Renal cortical epithelial cell (primary cell): ENCODE results near the gene OR52B6. TPM values are rescaled to one million over a fixed set of nuclear protein-coding genes. Genes with fewer than 3 reads are reported as not detected.

Source experiments
- DNase-seq: peaks from one replicate; pipeline ENCODE4 v3.0.0-alpha.2; 2011; ENCODE audit warnings: low read depth
- total RNA-seq: library from RNA; depleted of rRNA; stranded (reverse); fragments of >200 nt; gene quantifications from 2 replicates; pipeline ENCODE4 v1.2.3, GENCODE V29; 2014

OR52B6 gene
- total RNA-seq, 1 donor from 2014 or later = not detected

DNA sequence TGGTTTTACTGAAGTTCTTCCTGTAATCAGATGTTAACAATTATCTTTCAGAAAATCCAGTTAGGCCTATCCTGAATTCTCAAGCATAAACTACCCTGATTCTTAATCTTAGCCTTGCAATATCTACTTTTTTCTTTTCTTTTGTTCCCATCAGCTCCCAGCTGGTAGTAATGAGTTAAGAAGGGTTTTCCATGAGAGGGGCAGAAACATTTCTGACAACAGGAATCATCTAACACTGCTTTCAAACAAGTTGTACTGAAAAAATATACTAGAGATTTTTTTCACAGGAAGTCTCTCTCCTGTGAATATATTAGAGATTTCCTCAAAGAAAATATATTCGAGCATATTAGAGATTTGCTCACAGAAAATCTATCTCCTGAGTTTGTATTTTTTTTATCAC, 12.5 kb downstream of the OR52B6 start:
- no peak for DNase-seq

DNA sequence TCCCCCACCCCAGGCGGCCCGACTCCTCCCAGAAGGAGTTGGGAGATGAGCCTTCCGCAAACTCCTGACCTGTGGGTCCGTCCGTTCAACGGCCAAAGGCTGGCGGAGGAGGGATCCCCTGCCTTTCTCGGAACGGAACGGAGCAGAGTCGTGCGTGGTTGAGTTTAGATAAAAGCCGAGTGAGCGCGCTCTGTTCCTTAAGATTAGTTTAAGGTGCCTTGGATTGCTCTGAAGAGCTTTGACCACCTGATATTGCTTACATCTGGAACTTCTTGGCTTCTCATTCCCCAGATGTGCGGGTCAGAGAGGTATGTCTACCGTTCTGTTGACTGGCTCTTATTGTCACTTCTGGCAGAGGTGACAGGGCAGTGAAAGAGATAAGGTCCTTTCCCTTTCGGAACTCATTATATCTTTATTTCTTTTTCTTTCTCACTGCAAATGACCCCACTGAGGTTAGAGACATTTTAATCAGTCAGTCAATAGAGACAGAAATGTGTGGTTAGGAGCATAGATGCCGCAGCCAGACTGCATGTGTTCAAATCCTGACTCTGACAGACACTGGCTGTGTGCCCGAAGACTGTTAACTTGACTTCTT, 16.0 kb downstream of the OR52B6 start, which contains the start of gene TRIM6:
TRIM6 (plus strand) TSS at position 31 of the 595 bp plus-strand sequence; CDS start at position 292, 261 bp downstream.
- peak; percentile 43 for DNase-seq

DNA sequence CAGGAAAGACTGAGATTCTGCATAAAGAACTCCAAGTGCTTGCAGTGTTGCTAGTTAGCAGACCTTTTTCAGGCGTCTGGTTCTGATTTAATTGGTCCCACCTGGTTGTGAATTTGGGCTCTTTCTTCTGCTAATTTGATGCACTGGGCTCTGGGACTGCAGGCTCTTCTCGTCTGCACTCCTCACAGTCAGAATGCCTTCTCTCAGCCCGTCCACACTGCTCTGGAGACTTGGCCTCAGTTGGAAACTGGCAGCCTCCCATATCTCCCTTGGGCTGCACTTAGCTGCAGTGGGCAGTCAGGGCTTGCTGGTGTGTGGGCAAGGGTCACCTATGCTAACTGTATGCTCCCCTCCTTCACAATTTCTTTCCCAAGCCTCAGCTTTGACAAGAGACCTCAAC, 17.3 kb downstream of the OR52B6 start:
- DNase-seq = no peak

DNA sequence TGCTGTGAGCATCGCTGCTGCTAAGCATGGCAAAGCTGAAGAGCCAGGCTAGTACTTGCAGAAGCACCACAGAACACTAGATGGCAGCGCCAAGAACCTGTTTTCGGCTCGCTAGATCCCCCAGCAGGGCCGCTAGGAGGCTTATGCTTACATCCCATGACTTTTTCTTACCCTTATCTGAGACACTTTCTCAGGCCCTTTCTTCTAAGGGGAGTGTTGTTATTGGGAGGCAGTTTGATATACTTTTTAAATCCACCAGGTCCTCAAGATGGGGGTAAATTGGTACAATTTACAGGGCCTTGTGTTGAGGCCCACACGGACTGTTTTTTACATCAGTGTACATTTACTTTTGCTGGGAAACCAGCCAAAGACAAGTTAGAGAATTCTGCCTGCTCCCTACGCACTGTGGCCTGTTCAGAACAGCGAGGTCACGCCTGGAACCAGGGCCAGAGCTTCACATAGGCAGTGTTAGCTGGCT, 19.7 kb downstream of the OR52B6 start:
- peak; percentile 87 for DNase-seq

DNA sequence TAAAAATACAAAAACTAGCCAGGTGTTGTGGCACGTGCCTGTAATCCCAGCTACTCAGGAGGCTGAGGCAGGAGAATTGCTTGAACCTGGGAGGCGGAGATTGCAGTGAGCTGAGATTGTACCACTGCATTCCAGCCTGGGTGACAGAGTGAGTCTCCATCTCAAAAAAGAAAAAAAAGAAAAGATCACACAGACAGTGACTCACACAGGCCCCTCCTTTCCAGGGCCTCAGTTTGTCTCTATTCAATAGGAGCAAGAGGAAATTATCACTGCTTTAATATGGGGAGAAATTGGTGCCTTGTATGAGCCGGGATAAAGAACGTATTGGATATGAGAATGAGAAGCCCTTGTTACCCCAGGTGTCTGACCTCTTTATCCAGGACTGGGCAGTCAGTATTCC, 22.1 kb downstream of the OR52B6 start:
- peak; percentile 22 for DNase-seq

DNA sequence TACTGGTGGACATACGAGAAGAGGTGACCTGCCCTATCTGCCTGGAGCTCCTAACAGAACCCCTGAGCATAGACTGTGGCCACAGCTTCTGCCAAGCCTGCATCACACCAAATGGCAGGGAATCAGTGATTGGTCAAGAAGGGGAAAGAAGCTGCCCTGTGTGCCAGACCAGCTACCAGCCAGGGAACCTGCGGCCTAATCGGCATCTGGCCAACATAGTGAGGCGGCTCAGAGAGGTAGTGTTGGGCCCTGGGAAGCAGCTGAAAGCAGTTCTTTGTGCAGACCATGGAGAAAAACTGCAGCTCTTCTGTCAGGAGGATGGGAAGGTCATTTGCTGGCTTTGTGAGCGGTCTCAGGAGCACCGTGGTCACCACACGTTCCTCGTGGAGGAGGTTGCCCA, 22.6 kb downstream of the OR52B6 start:
- no peak for DNase-seq

DNA sequence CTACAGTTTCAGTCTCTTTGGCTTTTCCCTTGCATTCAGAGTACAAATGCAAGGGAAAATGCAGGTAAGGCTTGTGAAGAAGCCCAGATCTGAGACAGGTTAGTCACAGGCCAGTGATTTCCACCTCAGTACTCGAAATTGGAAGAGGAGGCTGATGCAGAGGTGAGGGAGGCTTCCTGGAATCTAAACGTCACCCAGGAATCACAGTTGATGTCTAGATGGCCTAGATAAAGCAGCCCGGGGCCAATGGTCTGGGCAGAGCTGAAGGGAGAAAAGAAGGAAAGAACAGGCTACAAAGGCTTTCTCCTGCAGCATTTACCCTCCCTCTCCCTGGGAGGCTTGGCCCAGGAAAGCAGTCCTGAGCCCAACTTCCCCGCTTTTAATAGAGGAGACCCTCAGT, 24.2 kb downstream of the OR52B6 start:
- DNase-seq = no peak

DNA sequence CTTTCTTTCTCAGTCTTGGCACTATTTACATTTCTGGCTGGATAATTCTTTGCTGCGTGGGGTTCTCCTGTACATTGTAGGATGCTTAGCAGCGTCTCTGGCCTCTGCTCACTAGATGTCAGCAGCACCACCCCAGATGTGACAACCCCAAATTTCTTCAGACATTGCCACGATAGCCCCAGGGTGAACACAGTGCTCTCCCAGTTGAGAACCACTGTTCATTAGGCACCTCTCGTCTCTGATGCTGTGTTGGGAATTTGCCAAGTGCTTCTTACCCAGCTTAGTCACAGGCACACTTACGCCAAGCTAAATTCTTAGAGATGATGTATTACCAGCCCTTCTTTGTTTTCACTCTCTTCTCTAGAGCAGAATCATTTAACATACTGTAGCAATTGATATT, 25.2 kb downstream of the OR52B6 start:
- peak; percentile 71 for DNase-seq

DNA sequence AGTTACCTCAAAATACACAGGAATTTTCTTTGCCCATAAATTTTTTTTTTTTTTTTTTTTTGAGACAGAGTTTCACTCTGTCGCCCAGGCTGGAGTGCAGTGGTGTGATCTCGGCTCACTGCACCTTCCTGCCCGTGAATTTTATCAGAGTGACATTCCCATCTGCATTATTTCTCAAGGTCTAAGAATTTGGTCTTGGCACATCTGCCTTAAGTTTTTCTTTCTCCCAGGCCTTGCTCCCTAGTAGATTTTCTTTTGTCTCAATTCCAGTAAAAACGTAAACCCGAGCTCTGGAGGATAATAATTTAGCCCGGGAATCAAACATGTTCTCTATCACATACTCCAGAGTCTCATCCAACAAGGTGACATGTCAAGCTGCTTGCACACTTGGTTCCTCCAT, 28.1 kb downstream of the OR52B6 start:
- no peak for DNase-seq

DNA sequence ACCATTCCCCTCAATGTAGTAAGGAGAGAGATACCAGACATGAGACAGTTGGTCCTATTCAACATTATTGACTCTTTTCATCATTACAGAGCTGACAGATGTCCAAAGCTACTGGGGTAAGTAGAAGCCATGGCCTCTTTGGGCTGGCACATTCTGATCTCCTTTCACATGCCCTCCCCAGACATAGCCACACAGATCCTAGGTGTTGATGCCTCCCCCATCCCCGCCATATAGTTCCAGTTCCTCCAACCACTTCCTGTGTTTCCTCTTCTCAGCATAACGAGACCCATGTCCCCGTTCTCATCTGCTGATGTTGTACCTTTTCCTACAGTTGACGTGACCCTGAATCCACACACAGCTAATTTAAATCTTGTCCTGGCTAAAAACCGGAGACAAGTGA, 29.8 kb downstream of the OR52B6 start:
- DNase-seq = no peak

DNA sequence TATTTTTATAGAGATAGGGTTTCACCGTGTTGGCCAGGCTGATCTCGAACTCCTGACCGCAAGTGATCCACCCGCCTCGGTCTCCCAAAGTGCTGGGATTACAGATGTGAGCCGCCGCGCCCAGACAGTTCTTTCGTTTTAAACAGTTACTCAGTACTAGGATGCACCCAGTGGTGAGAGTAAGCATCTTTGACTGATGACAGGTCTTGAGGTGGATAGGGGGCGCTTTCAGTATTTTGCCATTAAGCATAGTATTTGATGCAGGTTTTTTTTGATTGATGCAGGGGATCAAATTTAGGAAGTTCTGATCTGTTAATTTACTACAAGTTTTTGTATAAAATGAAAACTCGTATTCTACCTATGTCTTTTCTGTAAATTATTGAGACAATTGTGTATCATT, 30.9 kb downstream of the OR52B6 start:
- DNase-seq = no peak

DNA sequence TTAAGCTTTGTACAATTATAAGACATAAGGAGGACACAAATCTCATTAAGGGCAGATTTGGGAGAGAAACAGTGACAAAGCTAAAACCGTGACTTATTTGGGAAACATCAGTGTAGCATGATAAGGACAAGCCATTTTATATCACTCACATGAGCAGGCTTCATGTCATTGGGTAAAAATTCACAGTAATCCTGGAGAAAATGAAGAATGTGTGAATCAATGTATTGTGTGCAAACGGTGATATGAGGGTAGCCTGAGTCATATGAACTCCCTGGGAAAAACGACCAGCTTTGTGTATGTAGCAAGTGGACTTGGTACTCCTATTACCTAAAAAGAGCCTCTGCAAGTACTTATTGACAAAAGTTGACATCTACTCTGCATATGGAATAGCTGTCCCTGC, 38.1 kb downstream of the OR52B6 start:
- peak; percentile 32 for DNase-seq

DNA sequence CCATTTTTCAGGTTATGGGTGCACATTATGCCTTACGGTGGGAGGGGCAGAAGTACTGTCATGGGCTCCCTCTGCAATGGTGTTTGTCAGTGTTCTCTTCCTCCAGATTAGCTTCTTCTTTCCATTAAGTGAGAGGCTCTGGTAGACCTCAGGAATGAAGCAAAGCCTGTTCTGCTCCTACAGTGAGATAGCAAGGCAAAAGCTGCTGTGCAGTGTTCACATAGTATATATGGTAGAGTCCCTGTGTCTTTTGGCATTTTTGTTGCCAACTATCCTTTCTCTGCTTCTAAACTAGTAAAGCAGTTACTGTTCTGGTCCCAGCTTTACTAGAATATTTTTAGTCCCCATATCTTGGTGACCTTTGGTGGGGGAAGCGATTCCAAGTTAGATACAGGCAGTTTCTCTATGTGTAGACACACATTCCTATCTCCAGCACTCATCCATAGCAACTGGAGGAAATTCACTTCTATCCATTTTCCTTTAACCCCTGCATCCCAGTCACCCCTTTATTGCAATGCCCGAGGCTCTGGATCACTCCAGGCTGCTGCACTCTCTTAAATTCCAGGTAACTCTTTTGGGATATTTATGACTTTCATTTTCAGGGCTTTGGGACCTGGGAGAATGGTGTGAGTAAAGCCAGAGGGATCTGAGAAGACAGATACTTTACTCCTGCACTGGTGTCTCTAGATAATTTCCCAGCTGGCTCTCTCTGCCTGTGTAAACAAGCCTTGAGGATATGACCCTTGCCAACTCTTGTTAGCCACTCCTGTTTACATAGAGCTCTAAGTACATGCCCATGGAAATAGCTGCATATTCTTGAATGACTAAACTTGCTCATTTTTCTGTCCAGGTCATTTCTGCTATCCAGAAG, 40.2 kb downstream of the OR52B6 start:
- peak; percentile 90 for DNase-seq

DNA sequence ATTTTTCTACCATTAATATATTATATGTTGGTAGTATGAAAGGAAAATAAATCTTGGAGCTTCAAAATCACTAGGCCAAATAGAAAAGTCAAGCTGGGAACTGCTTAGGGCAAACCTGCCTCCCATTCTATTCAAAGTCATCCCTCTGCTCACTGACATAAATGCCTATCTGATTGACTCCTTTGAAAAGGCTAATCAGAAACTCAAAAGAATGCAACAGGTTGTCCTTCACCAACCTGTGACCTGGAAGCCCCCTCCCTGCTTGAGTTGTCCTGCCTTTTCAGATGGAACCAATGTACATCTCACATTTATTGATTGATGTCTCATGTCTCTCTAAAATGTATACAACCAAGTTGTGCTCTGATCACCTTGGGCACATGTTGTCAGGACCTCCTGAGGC, 40.9 kb downstream of the OR52B6 start:
- no peak for DNase-seq

DNA sequence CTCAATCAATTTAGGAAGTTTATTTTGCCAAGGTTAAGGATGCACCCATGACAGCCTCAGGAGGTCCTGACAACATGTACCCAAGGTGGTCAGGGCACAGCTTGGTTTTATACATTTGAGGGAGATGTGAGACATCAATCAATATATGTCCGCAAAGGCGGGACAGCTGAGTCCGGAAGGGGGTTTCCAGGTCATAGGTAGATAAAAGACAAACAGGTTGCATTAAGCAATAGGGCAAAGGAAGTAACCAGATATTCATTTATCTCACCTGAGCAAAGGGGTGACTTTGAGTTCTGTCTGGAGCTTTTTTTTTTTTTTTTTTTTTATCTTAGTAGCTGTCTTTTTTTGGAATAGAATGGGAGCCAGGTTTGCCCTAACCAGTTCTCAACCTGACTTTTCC, 42.1 kb downstream of the OR52B6 start:
- DNase-seq = no peak

DNA sequence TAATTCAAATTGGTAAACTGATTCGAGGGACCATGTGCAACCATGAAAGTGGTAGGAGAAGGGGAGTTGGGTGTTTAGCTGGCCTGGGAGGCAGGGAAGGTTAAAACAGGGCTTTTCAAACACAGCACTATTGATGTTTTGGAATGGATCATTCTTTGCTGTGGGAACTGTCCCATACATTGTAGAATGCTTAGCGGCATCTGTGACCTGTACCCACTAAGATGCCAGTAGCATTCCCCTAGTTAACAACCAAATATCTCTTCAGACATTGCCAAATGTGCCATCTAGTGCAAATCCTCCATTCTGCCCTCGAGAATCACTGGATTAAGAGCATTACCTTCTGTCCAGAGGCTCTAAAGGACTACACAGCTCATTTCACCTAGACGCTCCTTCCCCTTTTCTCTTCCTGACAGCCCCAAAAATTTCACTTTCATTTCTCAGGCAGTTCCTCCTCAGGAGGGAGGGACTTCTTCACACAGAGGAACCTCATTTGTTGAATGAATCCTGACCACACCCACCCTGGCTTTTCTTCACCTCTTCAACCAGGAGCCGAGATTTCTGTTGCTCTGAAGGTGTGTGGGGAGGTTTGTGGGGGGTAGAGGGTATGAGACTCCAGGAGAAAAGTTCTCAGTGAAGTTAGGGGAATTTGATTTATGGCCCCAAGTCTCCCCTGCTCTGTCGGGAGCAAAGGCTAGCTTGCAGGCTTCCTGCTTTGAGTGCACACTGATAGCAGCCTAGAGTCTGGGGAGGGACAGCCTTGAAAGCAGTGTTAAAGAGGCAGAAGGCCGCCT, 44.0 kb downstream of the OR52B6 start, which contains the start of gene TRIM34:
TRIM34 (plus strand) TSS at position 513 of the 791 bp plus-strand sequence. CDS start 7,331 bp downstream, outside the sequence.
- DNase-seq = peak; percentile 78

DNA sequence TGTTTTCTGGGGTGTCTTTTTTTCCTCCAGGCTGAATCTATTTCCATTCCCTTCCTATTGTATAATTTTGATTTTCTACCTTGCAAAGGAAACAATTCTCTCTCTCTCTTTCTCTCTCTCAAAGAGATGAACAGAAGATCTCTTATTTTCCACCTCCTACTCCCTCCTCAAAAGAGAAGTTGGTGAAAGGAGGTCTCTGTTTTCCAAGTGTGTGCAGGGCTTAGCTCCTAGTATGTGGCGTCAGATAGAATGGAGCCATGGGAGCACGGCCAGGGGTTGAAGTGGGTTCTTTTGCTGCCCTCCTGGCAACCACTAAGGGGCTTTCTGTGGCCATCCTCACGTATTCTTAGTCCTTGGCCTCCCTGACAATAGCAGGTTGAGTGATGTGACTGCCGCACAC, 44.6 kb downstream of the OR52B6 start:
- DNase-seq = no peak

DNA sequence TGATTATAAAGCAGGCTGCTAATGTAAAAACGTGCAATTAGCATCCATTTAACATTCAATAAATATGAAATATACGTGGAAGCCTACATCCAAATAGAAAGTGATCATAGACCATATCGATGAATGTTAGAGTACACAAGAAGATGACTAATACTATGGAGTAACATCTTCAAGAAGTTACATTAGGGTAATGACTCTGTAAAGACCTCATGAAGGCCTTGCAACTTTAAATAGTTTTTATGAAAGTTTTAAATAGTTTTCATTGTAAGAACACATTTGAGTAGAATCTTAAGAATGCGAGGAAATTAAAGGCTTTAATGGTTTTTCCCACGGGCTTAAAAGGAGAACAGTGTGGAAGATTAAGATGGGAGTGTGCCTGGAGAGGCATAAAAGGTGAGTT, 45.5 kb downstream of the OR52B6 start:
- peak; percentile 52 for DNase-seq

DNA sequence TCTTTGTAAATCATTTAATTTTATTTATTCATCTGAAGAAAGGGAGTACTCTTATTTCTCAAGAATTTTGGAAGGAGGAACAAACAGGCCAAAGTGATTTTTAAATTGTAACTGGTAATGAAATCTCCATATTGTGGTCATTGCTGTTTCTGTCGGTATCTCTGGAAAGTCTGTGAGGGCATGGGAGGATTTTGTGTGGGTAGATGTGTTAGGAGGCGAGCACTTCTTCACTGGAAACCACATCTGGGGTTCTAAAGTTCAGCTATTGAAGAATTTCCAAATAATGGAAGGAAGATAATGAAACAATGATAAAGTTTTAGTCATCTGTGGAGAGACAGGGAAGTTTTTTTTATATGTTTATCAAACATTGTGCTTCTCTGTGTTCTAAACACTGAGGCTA, 50.7 kb downstream of the OR52B6 start:
- no peak for DNase-seq
